GM23338 (cell line): ENCODE data around the gene GREB1L. TPM values are rescaled to one million over a fixed set of nuclear protein-coding genes. Genes with fewer than 3 reads are reported as not detected.

Experiments used
- ATAC-seq: fragments of 200-7000 bp; cut with Tn5 transposase; 3 replicates; pipeline ENCODE4 v1.9.1; 2020
- DNase-seq: peaks from one replicate; pipeline ENCODE4 v3.0.0-alpha.2; 2015; ENCODE audit warnings: low spot score
- H2AFZ ChIP-seq: fragments of 200-600 bp; sonication (generic); 2 replicates; pipeline ENCODE4 v1.8.0; 2016; ENCODE audit warnings: antibody characterized with exemption, mild to moderate bottlenecking, moderate library complexity
- H3F3A ChIP-seq: fragments of 200-600 bp; sonication (generic); replicated peaks from 2 replicates; pipeline ENCODE4 v1.8.0; 2017; ENCODE audit warnings: antibody characterized with exemption, mixed run types, low read depth
- H3K27ac ChIP-seq: fragments of 200-600 bp; sonication (generic); 2 replicates; pipeline ENCODE4 v1.6.1; 2016; ENCODE audit warnings: low read depth
- H3K27me3 ChIP-seq: fragments of 200-600 bp; sonication (generic); 2 replicates; pipeline ENCODE4 v1.8.0; 2016; ENCODE audit warnings: mild to moderate bottlenecking, mixed run types, moderate library complexity; ENCODE audit not compliant: insufficient read depth
- H3K36me3 ChIP-seq: fragments of 200-600 bp; sonication (generic); 2 replicates; pipeline ENCODE4 v1.8.0; 2016; ENCODE audit warnings: mild to moderate bottlenecking; ENCODE audit not compliant: insufficient read depth
- H3K4me1 ChIP-seq: fragments of 200-600 bp; sonication (generic); 2 replicates; pipeline ENCODE4 v1.8.0; 2016; ENCODE audit warnings: mild to moderate bottlenecking, moderate library complexity; ENCODE audit not compliant: insufficient read depth
- H3K4me2 ChIP-seq: fragments of 200-600 bp; sonication (generic); 2 replicates; pipeline ENCODE4 v1.7.1; 2017; ENCODE audit warnings: mixed run types
- H3K4me3 ChIP-seq: fragments of 200-600 bp; sonication (generic); 2 replicates; pipeline ENCODE4 v1.6.1; 2016; ENCODE audit warnings: mixed run types
- H3K79me2 ChIP-seq: fragments of 200-600 bp; sonication (generic); replicated peaks from 2 replicates; pipeline ENCODE4 v1.8.0; 2017; ENCODE audit warnings: mild to moderate bottlenecking; ENCODE audit not compliant: insufficient read depth
- H3K9me2 ChIP-seq: fragments of 200-600 bp; sonication (generic); 2 replicates; pipeline ENCODE4 v1.8.0; 2017; ENCODE audit not compliant: insufficient read depth
- H4K20me1 ChIP-seq: fragments of 200-600 bp; sonication (generic); replicated peaks from 2 replicates; pipeline ENCODE4 v1.8.0; 2017; ENCODE audit warnings: mild to moderate bottlenecking; ENCODE audit not compliant: insufficient read depth
- H3K27ac Mint-ChIP-seq: 2 replicates; pipeline ENCODE4 v1.8.0; 2020; ENCODE audit warnings: inconsistent platforms, mild to moderate bottlenecking, moderate library complexity, mixed read lengths
- H3K27me3 Mint-ChIP-seq: 3 replicates; pipeline ENCODE4 v1.8.0; 2022; ENCODE audit warnings: low read depth, mild to moderate bottlenecking, moderate library complexity, mixed read lengths, inconsistent platforms; ENCODE audit not compliant: insufficient read depth, poor library complexity
- H3K36me3 Mint-ChIP-seq: 3 replicates; pipeline ENCODE4 v1.8.0; 2021; ENCODE audit warnings: low read depth, mild to moderate bottlenecking, inconsistent platforms, moderate library complexity, mixed read lengths
- H3K4me1 Mint-ChIP-seq: 3 replicates; pipeline ENCODE4 v1.8.0; 2020; ENCODE audit warnings: mild to moderate bottlenecking, inconsistent platforms, mixed read lengths
- H3K4me3 Mint-ChIP-seq: 3 replicates; pipeline ENCODE4 v1.8.0; 2021; ENCODE audit warnings: moderate library complexity, mild to moderate bottlenecking, inconsistent platforms, mixed read lengths
- H3K9me3 Mint-ChIP-seq: 3 replicates; pipeline ENCODE4 v1.8.0; 2020; ENCODE audit warnings: moderate library complexity, mild to moderate bottlenecking, inconsistent platforms, mixed read lengths
- CREB1 ChIP-seq: fragments of 250-450 bp; sonication (Bioruptor Pico); IDR thresholded peaks from 2 replicates; pipeline ENCODE4 v1.5.0; 2020; ENCODE audit warnings: low read depth, mild to moderate bottlenecking, moderate library complexity
- CTCF ChIP-seq, 2 experiments: fragments of 200-600 bp in 1 of 2; sonication (generic) in 1 of 2; conservative IDR thresholded peaks; 2 replicates each; pipeline versions ENCODE4 v1.5.1 to v1.6.1; 2016 to 2017; ENCODE audit warnings: antibody characterized with exemption in 2 of 2, low read depth in 2 of 2, mild to moderate bottlenecking in 2 of 2, moderate library complexity in 1 of 2
- ETS1 ChIP-seq: IDR thresholded peaks from 2 replicates; pipeline ENCODE4 v1.6.1; 2016; ENCODE audit warnings: antibody characterized with exemption
- EZH2 ChIP-seq: fragments of 200-600 bp; sonication (generic); IDR thresholded peaks from one replicate; pipeline ENCODE4 v1.8.0; 2017; ENCODE audit warnings: antibody characterized with exemption, mild to moderate bottlenecking, low read depth; ENCODE audit not compliant: unreplicated experiment
- EZH2phosphoT487 ChIP-seq: fragments of 200-600 bp; sonication (generic); IDR thresholded peaks from one replicate; pipeline ENCODE4 v1.8.1; 2018; ENCODE audit warnings: antibody characterized with exemption; ENCODE audit not compliant: unreplicated experiment
- JUNB ChIP-seq: IDR thresholded peaks from one replicate; pipeline ENCODE4 v1.6.1; 2016; ENCODE audit warnings: antibody characterized with exemption; ENCODE audit not compliant: unreplicated experiment
- NANOG ChIP-seq: IDR thresholded peaks from 2 replicates; pipeline ENCODE4 v1.6.1; 2016; ENCODE audit warnings: antibody characterized with exemption, borderline replicate concordance
- POLR2AphosphoS5 ChIP-seq: IDR thresholded peaks from 2 replicates; pipeline ENCODE4 v1.6.1; 2016; ENCODE audit warnings: antibody characterized with exemption, low read depth
- REST ChIP-seq: IDR thresholded peaks from one replicate; pipeline ENCODE4 v1.6.1; 2018; ENCODE audit warnings: antibody characterized with exemption; ENCODE audit not compliant: unreplicated experiment
- STAT1 ChIP-seq: IDR thresholded peaks from one replicate; pipeline ENCODE4 v1.6.1; 2016; ENCODE audit warnings: antibody characterized with exemption; ENCODE audit not compliant: unreplicated experiment
- ZNF114 ChIP-seq: fragments of 250-450 bp; sonication (Bioruptor Pico); IDR thresholded peaks from 2 replicates; pipeline ENCODE4 v1.5.0; 2020; ENCODE audit warnings: mild to moderate bottlenecking, moderate library complexity
- ZNF331 ChIP-seq: fragments of 250-450 bp; sonication (Bioruptor Pico); IDR thresholded peaks from 2 replicates; pipeline ENCODE4 v1.5.0; 2020; ENCODE audit warnings: low read depth, mild to moderate bottlenecking, moderate library complexity
- ZNF462 ChIP-seq: fragments of 250-450 bp; sonication (Bioruptor Pico); IDR thresholded peaks from 2 replicates; pipeline ENCODE4 v1.5.0; 2020; ENCODE audit warnings: mild to moderate bottlenecking, moderate library complexity
- polyA plus RNA-seq: library from polyadenylated mRNA; unstranded; fragments of >200 nt; fragmentation: Nextera tagmentation; extraction: Ambion mirVana; gene quantifications from 2 replicates; pipeline ENCODE4 v1.2.1, GENCODE V29; 2016
- total RNA-seq: library from RNA; depleted of rRNA; stranded (reverse); fragments of >200 nt; shearing (Covaris generic); gene quantifications from 2 replicates; pipeline ENCODE4 v1.2.3, GENCODE V29; 2014

The GREB1L gene
- total and polyA plus RNA-seq, 2 experiments from 2014 or later, result 0.03 to 0.29 TPM

GRCh38 chr18:21389903-21390302 lies 147.9 kb downstream of the GREB1L start:
- Histone ChIP-seq H2AFZ (no peak overlapping the region), H3K27me3 (peaks cover 96% of the 10 kb centered on the region), H3K4me3 (no peak overlapping the region), H4K20me1 (peaks cover 24% of the 10 kb centered on the region), H3K79me2 (no peaks in the 10 kb centered on the region), H3K9me2 (no peaks in the 10 kb centered on the region), H3F3A (no peaks in the 10 kb centered on the region), H3K4me2 (no peak overlapping the region), H3K4me1 (no peaks in the 10 kb centered on the region), H3K27ac (no peak overlapping the region), H3K36me3 (no peaks in the 10 kb centered on the region)
- no peaks in the 10 kb centered on the region for H3K36me3 Mint-ChIP-seq
- H3K27me3 Mint-ChIP-seq, result peaks cover 74% of the 10 kb centered on the region
- no peaks in the 10 kb centered on the region for H3K9me3 Mint-ChIP-seq
- TF ChIP-seq EZH2phosphoT487 (no peak), ZNF331 (no peak), STAT1 (no peak), EZH2 (no peak), CREB1 (CRISPR knock-in tag) (no peak), ZNF462 (CRISPR knock-in tag) (no peak), NANOG (no peak), ETS1 (no peak), JUNB (no peak), CTCF (conservative IDR thresholded peaks at IDR 0.05; ENCODE audit: low read depth in 2 of 2) (no peak), POLR2AphosphoS5 (no peak), REST (no peak), ZNF114 (CRISPR knock-in tag) (no peak)
- no peak for DNase-seq
- H3K4me3 Mint-ChIP-seq, result no peak overlapping the region
- no peak for ATAC-seq
- peaks cover 7% of the 10 kb centered on the region for H3K4me1 Mint-ChIP-seq
- H3K27ac Mint-ChIP-seq, result no peak overlapping the region
